Tibial artery (tissue), 4 donors: ENCODE data around the gene ETS1.

Experiments used
- DNase-seq, 2 donors: peaks; one replicate each; pipeline ENCODE4 v3.0.0-alpha.2; 2019
- H3K27ac ChIP-seq, 2 donors: fragments of 200-600 bp; sonication (generic) in 1 of 2; 1 replicate in 1 of 2; 2 replicates in 1 of 2; pipeline ENCODE4 v1.5.1; 2018 to 2019; ENCODE audit warnings: mild to moderate bottlenecking in 1 of 2
- H3K27me3 ChIP-seq, 2 donors: fragments of 200-600 bp; sonication (generic) in 1 of 2; one replicate each; pipeline versions ENCODE4 v1.5.1 to v1.6.0; 2016 to 2019
- H3K36me3 ChIP-seq, 3 donors: fragments of 200-600 bp; sonication (generic) in 2 of 3; one replicate each; pipeline ENCODE4 v1.5.1; 2016 to 2019; ENCODE audit warnings: mild to moderate bottlenecking in 2 of 3
- H3K4me1 ChIP-seq, 4 donors: fragments of 200-600 bp; sonication (generic) in 2 of 4; 1 replicate in 3 of 4; 2 replicates in 1 of 4; pipeline ENCODE4 v1.5.1; 2016 to 2019
- H3K4me3 ChIP-seq, 2 donors: fragments of 200-600 bp; sonication (generic) in 1 of 2; 1 replicate in 1 of 2; 2 replicates in 1 of 2; pipeline ENCODE4 v1.5.1; 2018 to 2019; ENCODE audit warnings: mild to moderate bottlenecking in 2 of 2
- H3K9me3 ChIP-seq, 3 donors: fragments of 200-600 bp; sonication (generic) in 1 of 3; one replicate each; pipeline ENCODE4 v1.5.1; 2016 to 2019
- intact Hi-C: fragments of 100-400 bp; cut with DNase I; formaldehyde crosslinking; loops from one replicate; pipeline ENCODE4 v1.15.0; 2023; ENCODE audit warnings: low total_unique reads
- TF ChIP-seq, protein P1 (sequence below), 2 experiments: fragments of 200-600 bp in 1 of 2; fragments of 450-650 bp in 1 of 2; IDR thresholded peaks; one replicate each; pipeline ENCODE4 v1.5.1; 2017 to 2019; ENCODE audit warnings: antibody characterized with exemption in 2 of 2, mild to moderate bottlenecking in 1 of 2, moderate library complexity in 1 of 2

Gene ETS1

DNA sequence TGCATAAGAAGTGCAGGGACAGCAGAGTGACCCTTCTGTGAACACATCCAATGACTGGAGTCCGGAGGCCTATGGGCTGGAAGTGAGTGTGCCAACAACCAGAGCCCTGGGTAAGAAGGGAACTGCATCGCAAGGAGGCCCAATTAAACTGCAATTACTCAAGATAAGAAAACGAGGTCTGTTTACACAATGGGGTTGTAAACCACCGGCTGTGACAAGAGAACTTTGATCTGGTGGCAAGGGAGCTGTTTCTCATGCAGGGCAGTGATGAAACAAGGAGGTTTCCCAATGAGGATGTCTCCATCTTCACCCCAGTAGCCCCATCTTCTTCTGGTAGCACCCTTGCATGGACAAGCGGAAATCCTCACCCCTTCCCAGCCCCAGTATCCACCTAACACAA is 21.5 kb downstream of the ETS1 start:
- intact Hi-C loops, result no loop called here
- TF ChIP-seq, protein P1, sequence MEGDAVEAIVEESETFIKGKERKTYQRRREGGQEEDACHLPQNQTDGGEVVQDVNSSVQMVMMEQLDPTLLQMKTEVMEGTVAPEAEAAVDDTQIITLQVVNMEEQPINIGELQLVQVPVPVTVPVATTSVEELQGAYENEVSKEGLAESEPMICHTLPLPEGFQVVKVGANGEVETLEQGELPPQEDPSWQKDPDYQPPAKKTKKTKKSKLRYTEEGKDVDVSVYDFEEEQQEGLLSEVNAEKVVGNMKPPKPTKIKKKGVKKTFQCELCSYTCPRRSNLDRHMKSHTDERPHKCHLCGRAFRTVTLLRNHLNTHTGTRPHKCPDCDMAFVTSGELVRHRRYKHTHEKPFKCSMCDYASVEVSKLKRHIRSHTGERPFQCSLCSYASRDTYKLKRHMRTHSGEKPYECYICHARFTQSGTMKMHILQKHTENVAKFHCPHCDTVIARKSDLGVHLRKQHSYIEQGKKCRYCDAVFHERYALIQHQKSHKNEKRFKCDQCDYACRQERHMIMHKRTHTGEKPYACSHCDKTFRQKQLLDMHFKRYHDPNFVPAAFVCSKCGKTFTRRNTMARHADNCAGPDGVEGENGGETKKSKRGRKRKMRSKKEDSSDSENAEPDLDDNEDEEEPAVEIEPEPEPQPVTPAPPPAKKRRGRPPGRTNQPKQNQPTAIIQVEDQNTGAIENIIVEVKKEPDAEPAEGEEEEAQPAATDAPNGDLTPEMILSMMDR (IDR thresholded peaks at IDR 0.05), result no peak
- Histone ChIP-seq H3K36me3 (no peaks in the 10 kb centered on the region), H3K9me3 (no peaks in the 10 kb centered on the region), H3K4me1 (peaks cover 0 to 13% (median 7%) of the 10 kb centered on the region in 4 donors), H3K27me3 (no peaks in the 10 kb centered on the region), H3K4me3 (no peak overlapping the region), H3K27ac (no peak overlapping the region)
- DNase-seq, result no peak

DNA sequence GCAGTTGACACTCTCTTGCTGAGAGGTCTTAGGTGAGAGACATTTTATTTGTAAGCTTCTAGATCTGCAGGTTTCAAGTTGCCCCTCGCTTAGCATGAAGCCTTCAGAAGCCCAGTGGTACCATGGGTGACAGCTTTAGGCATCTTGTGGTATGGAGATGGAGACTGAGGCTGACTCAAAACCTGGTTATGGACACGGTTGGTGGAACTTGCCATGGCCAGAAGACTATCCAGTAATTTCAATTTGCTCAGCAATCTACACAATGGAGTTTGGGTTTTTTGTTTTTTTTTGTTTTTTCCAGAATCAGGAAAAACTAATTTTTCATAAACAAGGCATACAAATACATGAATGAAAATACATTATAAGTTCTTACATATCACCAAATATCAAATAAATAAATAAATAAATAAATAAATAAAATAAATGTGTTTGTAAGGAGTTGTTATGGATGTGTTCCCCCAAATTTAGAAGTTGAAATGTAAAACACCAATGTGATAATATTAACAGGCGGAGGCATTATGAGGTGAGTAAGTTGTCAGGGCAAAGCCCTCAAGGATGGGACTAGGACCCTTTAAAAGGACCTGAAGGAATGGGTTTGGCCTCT is 22.6 kb downstream of the ETS1 start:
- Histone ChIP-seq H3K4me3 (no peak overlapping the region), H3K9me3 (no peaks in the 10 kb centered on the region), H3K36me3 (no peaks in the 10 kb centered on the region), H3K27me3 (no peaks in the 10 kb centered on the region), H3K4me1 (peaks cover 0 to 13% (median 7%) of the 10 kb centered on the region in 4 donors), H3K27ac (no peak overlapping the region)
- TF ChIP-seq, protein P1 (IDR thresholded peaks at IDR 0.05), result no peak
- DNase-seq, result no peak
- intact Hi-C loops, result no loop called here

DNA sequence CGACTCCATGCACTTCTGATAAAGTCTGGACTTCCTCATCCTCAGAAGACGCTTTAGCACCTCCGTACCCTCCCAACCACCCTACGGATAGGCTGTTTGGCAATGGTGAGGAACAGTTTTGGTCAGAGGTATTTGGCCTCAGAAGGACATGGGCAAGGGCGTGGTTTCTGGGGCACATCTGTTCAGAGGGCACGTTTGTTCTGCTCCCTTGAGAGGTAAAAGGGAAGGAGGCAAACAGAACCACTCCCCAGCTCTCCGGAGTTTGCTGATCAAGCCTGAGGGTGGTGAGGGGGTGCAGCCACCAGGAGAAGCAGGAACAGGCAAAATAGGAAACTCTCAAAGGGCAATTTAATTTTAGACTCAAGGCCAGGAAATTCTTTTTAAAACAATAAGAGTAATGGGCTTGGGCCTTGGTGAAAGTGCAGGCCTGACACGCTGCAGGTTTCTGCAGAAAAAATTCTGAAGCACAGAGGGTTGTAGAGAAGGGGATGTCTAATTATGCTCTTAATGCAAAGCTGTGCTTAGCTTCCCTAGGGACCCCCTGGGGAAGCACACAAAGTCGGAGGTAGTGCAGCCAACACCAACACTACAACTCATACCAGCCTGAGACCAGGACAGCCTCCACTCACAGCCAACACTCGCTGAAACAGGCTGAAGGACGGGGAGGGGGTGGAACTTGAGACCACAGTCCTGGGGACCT is 23.3 kb downstream of the ETS1 start:
- Histone ChIP-seq H3K27me3 (no peaks in the 10 kb centered on the region), H3K9me3 (no peaks in the 10 kb centered on the region), H3K4me1 (peaks cover 0 to 13% (median 7%) of the 10 kb centered on the region in 4 donors), H3K4me3 (no peak overlapping the region), H3K36me3 (no peaks in the 10 kb centered on the region), H3K27ac (no peak overlapping the region)
- intact Hi-C loops, result no loop called here
- no peak for DNase-seq
- TF ChIP-seq, protein P1 (IDR thresholded peaks at IDR 0.05), result no peak

DNA sequence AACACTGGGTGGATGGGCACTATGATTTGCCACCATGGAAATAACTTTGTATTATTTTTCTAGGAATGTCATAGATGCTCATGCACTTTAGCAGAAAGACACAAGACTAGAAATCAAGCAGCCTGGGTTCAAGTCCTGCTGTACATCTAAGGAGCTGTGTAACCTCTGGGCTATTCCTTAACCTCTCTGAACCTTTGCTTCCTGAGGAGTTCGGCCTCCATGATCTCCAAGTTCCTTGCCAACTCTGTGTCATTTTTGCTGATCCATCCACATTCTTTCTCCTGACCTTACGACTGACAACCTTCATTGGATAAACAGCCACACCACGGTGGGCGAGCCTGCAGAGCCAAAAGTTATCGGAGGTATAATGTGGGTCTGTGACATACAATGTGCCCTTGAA is 24.1 kb downstream of the ETS1 start:
- Histone ChIP-seq H3K27ac (no peak overlapping the region), H3K9me3 (no peaks in the 10 kb centered on the region), H3K4me1 (peaks cover 0 to 13% (median 7%) of the 10 kb centered on the region in 4 donors), H3K36me3 (no peaks in the 10 kb centered on the region), H3K27me3 (no peaks in the 10 kb centered on the region), H3K4me3 (no peak overlapping the region)
- DNase-seq, result no peak
- TF ChIP-seq, protein P1 (IDR thresholded peaks at IDR 0.05), result no peak
- intact Hi-C loops, result no loop called here

DNA sequence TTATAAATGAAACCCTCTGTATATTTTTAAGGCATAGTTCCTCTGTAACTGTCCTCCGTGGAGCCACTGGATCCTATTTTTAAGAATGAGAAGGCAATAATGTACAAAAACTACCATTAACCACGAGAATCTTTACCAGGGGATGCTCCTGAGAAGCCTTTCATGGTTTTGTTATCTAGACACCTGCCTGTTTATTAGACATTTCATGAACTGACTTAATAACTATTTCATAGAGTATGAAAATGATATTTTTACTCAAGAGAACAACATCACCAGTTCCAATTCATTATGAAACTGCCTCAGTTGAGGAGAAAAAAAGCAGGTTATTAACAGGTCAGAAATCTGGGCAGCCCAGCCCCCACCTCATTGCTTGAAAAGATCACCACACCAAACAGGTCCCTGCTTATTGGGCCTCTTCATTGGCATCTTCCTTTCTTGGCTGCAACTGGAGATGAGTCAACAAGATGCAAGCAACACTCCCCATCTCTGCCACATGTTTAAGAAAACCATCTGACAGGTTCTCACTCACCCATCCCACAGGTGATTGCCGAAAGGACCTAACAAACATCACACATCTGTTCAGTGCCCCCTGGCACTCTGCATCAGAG is 27.8 kb downstream of the ETS1 start:
- Histone ChIP-seq H3K9me3 (no peaks in the 10 kb centered on the region), H3K4me1 (peaks cover 0 to 13% (median 7%) of the 10 kb centered on the region in 4 donors), H3K27me3 (no peaks in the 10 kb centered on the region), H3K36me3 (no peaks in the 10 kb centered on the region), H3K4me3 (no peak overlapping the region), H3K27ac (no peak overlapping the region)
- TF ChIP-seq, protein P1 (IDR thresholded peaks at IDR 0.05), result no peak
- DNase-seq, result no peak
- intact Hi-C loops, result loop anchor here (10.0 kb wide), 1 partner anchor 65 kb away; no protein-coding TSS in a partner anchor
